Posterior vena cava (tissue), 2 donors: ENCODE measurements around the gene GRB14. TPM values are rescaled to one million over a fixed set of nuclear protein-coding genes. Genes with fewer than 3 reads are reported as not detected.

Experiments used
- DNase-seq: peaks from one replicate; pipeline ENCODE4 v3.0.0-alpha.2; 2020; ENCODE audit warnings: low spot score
- intact Hi-C, 2 donors: fragments of 100-400 bp; cut with DNase I; formaldehyde crosslinking; loops; one replicate each; pipeline versions ENCODE4 v1.14.1 to v1.14.2; 2022 to 2023
- total RNA-seq, 2 donors: library from RNA; stranded (reverse); fragmentation: NEBNext Ultra II Directional; extraction: Animal tissue kit (Norgen Biotek cat#: 25700); gene quantifications; one replicate each; pipeline ENCODE4 v1.2.1, GENCODE V29; 2021
- donor health status: DM: yes; HTN: yes; CAD: no.
- donor health status: DM: yes; HTN: yes; CAD: no.

Gene GRB14
- total RNA-seq, 2 donors from 2014 or later, result 6.2 to 8.0 TPM

- intact Hi-C loops, result no loop called here
- no peak for DNase-seq
These were observed 167.5 kb downstream of the GRB14 start for GRCh38 chr2:164453656-164454305.

DNA sequence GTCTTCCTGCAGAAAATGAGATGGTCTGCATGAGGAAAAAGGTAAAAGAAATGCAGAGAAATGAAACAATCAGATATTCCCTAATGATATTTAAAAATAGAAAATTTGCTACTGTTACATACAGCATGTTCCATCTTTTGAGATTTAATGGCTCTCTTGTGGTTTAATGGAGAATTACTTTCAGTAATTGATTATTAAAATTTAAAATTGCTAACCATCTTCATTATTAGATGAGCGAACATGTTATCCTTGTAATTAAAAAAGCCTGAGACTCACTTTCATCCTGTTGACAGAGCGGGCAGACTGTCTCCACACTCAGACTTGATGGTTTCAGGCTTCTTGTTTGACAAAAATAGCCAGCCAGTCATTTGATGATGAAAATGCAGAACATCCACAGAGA, 171.0 kb downstream of the GRB14 start:
- intact Hi-C loops, result no loop called here
- no peak for DNase-seq

- intact Hi-C loops, result no loop called here
- no peak for DNase-seq
These were observed 171.6 kb downstream of the GRB14 start for GRCh38 chr2:164449706-164450105.

- no peak for DNase-seq
- intact Hi-C loops, result no loop called here
These were observed 173.6 kb downstream of the GRB14 start for GRCh38 chr2:164447660-164448059.

Other genes with a start within 250 kb of the GRB14 start
- gene COBLL1, start 220.3 kb upstream of the GRB14 start, total RNA-seq, result 10 to 100 TPM; 76.9 to 92.6 TPM